ENCODE measurements around the gene PIGU.

GRCh38 chr20:34515484-34516246 lies 161.2 kb downstream of the PIGU start:
- TF ChIP-seq, protein P1, sequence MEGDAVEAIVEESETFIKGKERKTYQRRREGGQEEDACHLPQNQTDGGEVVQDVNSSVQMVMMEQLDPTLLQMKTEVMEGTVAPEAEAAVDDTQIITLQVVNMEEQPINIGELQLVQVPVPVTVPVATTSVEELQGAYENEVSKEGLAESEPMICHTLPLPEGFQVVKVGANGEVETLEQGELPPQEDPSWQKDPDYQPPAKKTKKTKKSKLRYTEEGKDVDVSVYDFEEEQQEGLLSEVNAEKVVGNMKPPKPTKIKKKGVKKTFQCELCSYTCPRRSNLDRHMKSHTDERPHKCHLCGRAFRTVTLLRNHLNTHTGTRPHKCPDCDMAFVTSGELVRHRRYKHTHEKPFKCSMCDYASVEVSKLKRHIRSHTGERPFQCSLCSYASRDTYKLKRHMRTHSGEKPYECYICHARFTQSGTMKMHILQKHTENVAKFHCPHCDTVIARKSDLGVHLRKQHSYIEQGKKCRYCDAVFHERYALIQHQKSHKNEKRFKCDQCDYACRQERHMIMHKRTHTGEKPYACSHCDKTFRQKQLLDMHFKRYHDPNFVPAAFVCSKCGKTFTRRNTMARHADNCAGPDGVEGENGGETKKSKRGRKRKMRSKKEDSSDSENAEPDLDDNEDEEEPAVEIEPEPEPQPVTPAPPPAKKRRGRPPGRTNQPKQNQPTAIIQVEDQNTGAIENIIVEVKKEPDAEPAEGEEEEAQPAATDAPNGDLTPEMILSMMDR (IDR thresholded peaks at IDR 0.05), result no peak
- no peak for TF ChIP-seq POLR2A (IDR thresholded peaks at IDR 0.05)

All from heart left ventricle (tissue), 13 donors.